HCT116 (cell line): Measurements from ENCODE around the gene FGB. TPM values are rescaled to one million over a fixed set of nuclear protein-coding genes. Genes with fewer than 3 reads are reported as not detected.

Source experiments
- ATAC-seq: fragments of 200-7000 bp; cut with Tn5 transposase; 2 replicates; pipeline ENCODE4 v1.9.1; 2020; ENCODE audit warnings: mild to moderate bottlenecking, moderate library complexity
- BruUV-seq: library from RNA; stranded (reverse); fragments of 400-500 nt; replicated peaks from 2 replicates; lab custom pipeline; 2021; lab: Mats Ljungman, UMichigan
- CTCF ChIA-PET: fragments of 300-600 bp; sonication (Branson Sonifier 250); formaldehyde crosslinking; loops from one replicate; lab custom pipeline; 2021; ENCODE audit warnings: antibody characterized with exemption; lab: Charles Lee
- POLR2A ChIA-PET: fragments of 300-600, 350-600 bp; sonication (Branson Sonifier 250); formaldehyde crosslinking; loops from one replicate; lab custom pipeline; 2021; ENCODE audit warnings: antibody characterized with exemption; lab: Charles Lee
- RAD21 ChIA-PET, 2 experiments: fragments of 300-600 bp; sonication (Branson Sonifier 250); formaldehyde crosslinking; loops; one replicate each; lab custom pipeline; 2023; ENCODE audit warnings: low total read pairs in 2 of 2; ENCODE audit not compliant: uncharacterized antibody in 2 of 2, unreplicated experiment in 2 of 2, low non-redundant PET in 1 of 2; lab: Charles Lee
- DNase-seq: peaks from one replicate; pipeline ENCODE4 v3.0.0-alpha.2; 2010; ENCODE audit warnings: low read depth, low spot score
- H2AFZ ChIP-seq: fragments of 200-600 bp; shearing (Covaris generic), sonication (generic); 2 replicates; pipeline ENCODE4 v1.6.1; 2017; ENCODE audit warnings: low read depth, mixed run types, mixed read lengths, antibody characterized with exemption, low read length; ENCODE audit not compliant: poor library complexity, severe bottlenecking
- H3K27ac ChIP-seq: 2 replicates; pipeline ENCODE4 v1.5.1; 2012; ENCODE audit warnings: low read depth, low read length
- H3K27me3 ChIP-seq: fragments of 200-600 bp; sonication (generic); 2 replicates; pipeline ENCODE4 v1.6.1; 2016; ENCODE audit warnings: mixed run types, low read length, mixed read lengths; ENCODE audit not compliant: insufficient read depth
- H3K36me3 ChIP-seq, 2 experiments: fragments of 200-500 bp in 1 of 2; fragments of 200-600 bp in 1 of 2; sonication (Bioruptor generic) in 1 of 2; sonication (generic) in 1 of 2; 2 replicates each; pipeline versions ENCODE4 v1.5.1 to v1.6.1; 2014 to 2016; ENCODE audit warnings: low read length in 2 of 2, inconsistent platforms in 1 of 2, mixed read lengths in 1 of 2, mixed run types in 1 of 2; ENCODE audit not compliant: insufficient read depth in 2 of 2, control insufficient read depth in 1 of 2
- H3K4me1 ChIP-seq, 2 experiments: fragments of 200-600 bp in 1 of 2; sonication (generic) in 1 of 2; 2 replicates each; pipeline versions ENCODE4 v1.5.1 to v1.6.1; 2012 to 2017; ENCODE audit warnings: low read length in 2 of 2, inconsistent platforms in 1 of 2, mild to moderate bottlenecking in 1 of 2, mixed read lengths in 1 of 2, mixed run types in 1 of 2, moderate library complexity in 1 of 2; ENCODE audit not compliant: insufficient read depth in 2 of 2, control insufficient read depth in 1 of 2
- H3K4me2 ChIP-seq: fragments of 200-600 bp; sonication (generic); 2 replicates; pipeline ENCODE4 v1.6.1; 2017; ENCODE audit warnings: mixed run types, low read length, mixed read lengths
- H3K4me3 ChIP-seq, 2 experiments: fragments of 200-600 bp in 1 of 2; sonication (generic) in 1 of 2; replicated peaks in 1 of 2; 2 replicates each; pipeline ENCODE4 v1.5.1; 2011 to 2016; ENCODE audit warnings: low read length in 2 of 2, control low read depth in 1 of 2, low read depth in 1 of 2, mild to moderate bottlenecking in 1 of 2, mixed read lengths in 1 of 2, mixed run types in 1 of 2
- H3K79me2 ChIP-seq: fragments of 200-600 bp; sonication (generic); 2 replicates; pipeline ENCODE4 v1.6.1; 2017; ENCODE audit warnings: mild to moderate bottlenecking, mixed run types, low read length, moderate library complexity, mixed read lengths; ENCODE audit not compliant: insufficient read depth
- H3K9ac ChIP-seq: fragments of 200-600 bp; sonication (generic); 2 replicates; pipeline ENCODE4 v1.6.1; 2016; ENCODE audit warnings: low read length, mixed read lengths
- H3K9me2 ChIP-seq: fragments of 200-600 bp; sonication (generic), shearing (Covaris generic); 2 replicates; pipeline ENCODE4 v1.6.1; 2017; ENCODE audit warnings: mixed run types, mild to moderate bottlenecking, moderate library complexity; ENCODE audit not compliant: insufficient read depth
- H3K9me3 ChIP-seq, 2 experiments: fragments of 200-500 bp in 1 of 2; fragments of 200-600 bp in 1 of 2; sonication (Bioruptor generic) in 1 of 2; sonication (generic) in 1 of 2; 2 replicates each; pipeline ENCODE4 v1.6.1; 2014 to 2017; ENCODE audit warnings: low read length in 2 of 2, mixed read lengths in 2 of 2, inconsistent platforms in 1 of 2, low read depth in 1 of 2, mild to moderate bottlenecking in 1 of 2, mixed run types in 1 of 2, moderate library complexity in 1 of 2; ENCODE audit not compliant: control insufficient read depth in 1 of 2, insufficient read depth in 1 of 2
- H4K20me1 ChIP-seq: fragments of 200-600 bp; sonication (generic), shearing (Covaris generic); 2 replicates; pipeline ENCODE4 v1.6.1; 2017; ENCODE audit warnings: mixed run types, mild to moderate bottlenecking, moderate library complexity; ENCODE audit not compliant: insufficient read depth
- EGR1 ChIP-seq: IDR thresholded peaks from 2 replicates; pipeline ENCODE4 v1.6.1; 2012; ENCODE audit warnings: low read depth
- SRF ChIP-seq: IDR thresholded peaks from 2 replicates; pipeline ENCODE4 v1.6.1; 2012; ENCODE audit warnings: low read depth
- TCF7L2 ChIP-seq: IDR thresholded peaks from 2 replicates; pipeline ENCODE4 v1.7.0; 2011; ENCODE audit warnings: borderline replicate concordance, inconsistent platforms; ENCODE audit not compliant: insufficient read depth, insufficient read length; ENCODE audit errors: extremely low read depth
- intact Hi-C: fragments of 100-400 bp; cut with micrococcal nuclease; formaldehyde crosslinking; loops from 2 replicates; pipeline ENCODE4 v1.10.0; 2022
- total RNA-seq: library from RNA; stranded (reverse); gene quantifications from one replicate; pipeline ENCODE4 v1.2.1, GENCODE V29; 2021; ENCODE audit not compliant: unreplicated experiment
- TF ChIP-seq, protein P1 (sequence below), 3 experiments: fragments of 200-600 bp in 1 of 3; sonication (generic) in 1 of 3; IDR thresholded peaks in 2 of 3; conservative IDR thresholded peaks in 1 of 3; 2 replicates each; pipeline ENCODE4 v1.5.1; 2012 to 2017; ENCODE audit warnings: low read depth in 2 of 3, low read length in 2 of 3, antibody characterized with exemption in 1 of 3, borderline replicate concordance in 1 of 3, control low read depth in 1 of 3, mild to moderate bottlenecking in 1 of 3, mixed read lengths in 1 of 3, mixed run types in 1 of 3, moderate library complexity in 1 of 3; ENCODE audit not compliant: insufficient read depth in 1 of 3
- TF ChIP-seq, protein P2 (sequence below): IDR thresholded peaks from 2 replicates; pipeline ENCODE4 v1.6.1; 2012; ENCODE audit warnings: low read depth

FGB gene
- total RNA-seq, 1 experiment from 2014 or later, result 2.0 TPM

DNA sequence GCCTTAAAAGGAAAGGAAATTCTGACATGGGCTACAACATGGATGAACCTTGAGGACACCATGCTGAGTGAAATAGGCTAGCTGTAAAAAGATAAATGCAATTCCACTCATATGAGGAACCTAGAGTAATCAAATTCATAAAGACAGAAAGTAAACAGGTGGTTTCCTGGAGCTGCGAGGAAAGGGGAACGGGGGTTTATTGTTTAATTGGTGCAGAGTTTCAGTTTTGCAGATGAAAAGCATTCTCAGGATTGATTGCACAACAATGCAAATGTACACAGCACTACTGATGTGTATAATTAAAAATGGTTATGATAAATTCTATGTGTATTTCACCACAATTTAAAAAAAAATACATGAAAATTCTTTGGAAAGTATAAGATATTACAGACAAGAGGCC, 36.7 kb upstream of the FGB start (continued):
- TF ChIP-seq, protein P1, sequence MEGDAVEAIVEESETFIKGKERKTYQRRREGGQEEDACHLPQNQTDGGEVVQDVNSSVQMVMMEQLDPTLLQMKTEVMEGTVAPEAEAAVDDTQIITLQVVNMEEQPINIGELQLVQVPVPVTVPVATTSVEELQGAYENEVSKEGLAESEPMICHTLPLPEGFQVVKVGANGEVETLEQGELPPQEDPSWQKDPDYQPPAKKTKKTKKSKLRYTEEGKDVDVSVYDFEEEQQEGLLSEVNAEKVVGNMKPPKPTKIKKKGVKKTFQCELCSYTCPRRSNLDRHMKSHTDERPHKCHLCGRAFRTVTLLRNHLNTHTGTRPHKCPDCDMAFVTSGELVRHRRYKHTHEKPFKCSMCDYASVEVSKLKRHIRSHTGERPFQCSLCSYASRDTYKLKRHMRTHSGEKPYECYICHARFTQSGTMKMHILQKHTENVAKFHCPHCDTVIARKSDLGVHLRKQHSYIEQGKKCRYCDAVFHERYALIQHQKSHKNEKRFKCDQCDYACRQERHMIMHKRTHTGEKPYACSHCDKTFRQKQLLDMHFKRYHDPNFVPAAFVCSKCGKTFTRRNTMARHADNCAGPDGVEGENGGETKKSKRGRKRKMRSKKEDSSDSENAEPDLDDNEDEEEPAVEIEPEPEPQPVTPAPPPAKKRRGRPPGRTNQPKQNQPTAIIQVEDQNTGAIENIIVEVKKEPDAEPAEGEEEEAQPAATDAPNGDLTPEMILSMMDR (IDR thresholded peaks at IDR 0.05 in 2 of 3, conservative IDR thresholded peaks at IDR 0.05 in 1 of 3; ENCODE audit: borderline replicate concordance in 1 of 3, insufficient read depth in 1 of 3, low read depth in 2 of 3, low read length in 2 of 3), result no peak
- TF ChIP-seq EGR1, result no peak

DNA sequence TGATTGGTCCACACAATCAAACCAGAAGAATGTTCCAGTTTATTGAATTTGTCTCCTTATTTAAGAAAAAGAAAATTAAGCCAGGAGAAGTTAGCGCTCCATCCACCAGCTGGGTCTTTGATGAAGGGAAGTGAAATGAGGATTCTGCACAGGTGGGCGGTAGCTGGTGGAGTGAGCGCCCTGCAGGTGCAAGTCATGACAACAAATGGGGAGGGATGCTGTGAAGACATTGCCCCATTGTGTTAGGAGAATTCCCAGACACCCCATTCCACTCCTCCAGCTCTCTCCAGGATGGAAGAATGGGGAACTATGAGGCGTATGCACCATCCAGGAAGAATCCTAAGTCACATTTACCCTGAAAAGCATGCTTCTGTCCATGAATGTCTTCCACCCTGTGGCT, 35.5 kb upstream of the FGB start:
- no peak overlapping the region for H2AFZ ChIP-seq
- no peaks in the 10 kb centered on the region for H4K20me1 ChIP-seq
- POLR2A ChIA-PET, result no interaction called here
- no peak for DNase-seq
- H3K27me3 ChIP-seq, result no peaks in the 10 kb centered on the region
- H3K4me1 ChIP-seq, result 0 out of 4 replicates have a peak, but pooled peaks cover 0 to 3% of the 10 kb centered on the region in 2 experiments
- no peaks in the 10 kb centered on the region for H3K9me2 ChIP-seq
- no peak overlapping the region for H3K4me3 ChIP-seq
- no peak overlapping the region for H3K9ac ChIP-seq
- H3K27ac ChIP-seq, result no peak overlapping the region
- no peak overlapping the region for H3K4me2 ChIP-seq
- intact Hi-C loops, result no loop called here
- CTCF ChIA-PET, result no interaction called here
- no peak for TF ChIP-seq SRF
- TF ChIP-seq, protein P2, sequence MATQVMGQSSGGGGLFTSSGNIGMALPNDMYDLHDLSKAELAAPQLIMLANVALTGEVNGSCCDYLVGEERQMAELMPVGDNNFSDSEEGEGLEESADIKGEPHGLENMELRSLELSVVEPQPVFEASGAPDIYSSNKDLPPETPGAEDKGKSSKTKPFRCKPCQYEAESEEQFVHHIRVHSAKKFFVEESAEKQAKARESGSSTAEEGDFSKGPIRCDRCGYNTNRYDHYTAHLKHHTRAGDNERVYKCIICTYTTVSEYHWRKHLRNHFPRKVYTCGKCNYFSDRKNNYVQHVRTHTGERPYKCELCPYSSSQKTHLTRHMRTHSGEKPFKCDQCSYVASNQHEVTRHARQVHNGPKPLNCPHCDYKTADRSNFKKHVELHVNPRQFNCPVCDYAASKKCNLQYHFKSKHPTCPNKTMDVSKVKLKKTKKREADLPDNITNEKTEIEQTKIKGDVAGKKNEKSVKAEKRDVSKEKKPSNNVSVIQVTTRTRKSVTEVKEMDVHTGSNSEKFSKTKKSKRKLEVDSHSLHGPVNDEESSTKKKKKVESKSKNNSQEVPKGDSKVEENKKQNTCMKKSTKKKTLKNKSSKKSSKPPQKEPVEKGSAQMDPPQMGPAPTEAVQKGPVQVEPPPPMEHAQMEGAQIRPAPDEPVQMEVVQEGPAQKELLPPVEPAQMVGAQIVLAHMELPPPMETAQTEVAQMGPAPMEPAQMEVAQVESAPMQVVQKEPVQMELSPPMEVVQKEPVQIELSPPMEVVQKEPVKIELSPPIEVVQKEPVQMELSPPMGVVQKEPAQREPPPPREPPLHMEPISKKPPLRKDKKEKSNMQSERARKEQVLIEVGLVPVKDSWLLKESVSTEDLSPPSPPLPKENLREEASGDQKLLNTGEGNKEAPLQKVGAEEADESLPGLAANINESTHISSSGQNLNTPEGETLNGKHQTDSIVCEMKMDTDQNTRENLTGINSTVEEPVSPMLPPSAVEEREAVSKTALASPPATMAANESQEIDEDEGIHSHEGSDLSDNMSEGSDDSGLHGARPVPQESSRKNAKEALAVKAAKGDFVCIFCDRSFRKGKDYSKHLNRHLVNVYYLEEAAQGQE, result no peak
- TF ChIP-seq TCF7L2, result no peak
- no peaks in the 10 kb centered on the region for H3K79me2 ChIP-seq
- H3K36me3 ChIP-seq, result no peaks in the 10 kb centered on the region
- RAD21 ChIA-PET, result no interaction called here
- no peak for ATAC-seq
- no peaks in the 10 kb centered on the region for H3K9me3 ChIP-seq
- no TSS peak for BruUV-seq
